GM12878 (cell line): ENCODE measurements around the gene GAGE10. TPM values are rescaled to one million over a fixed set of nuclear protein-coding genes. Genes with fewer than 3 reads are reported as not detected.

Source experiments
- ATF7 ChIP-seq: fragments of 450-650 bp; IDR thresholded peaks from 2 replicates; pipeline ENCODE4 v1.6.1; 2016; ENCODE audit warnings: low read depth, mild to moderate bottlenecking
- CEBPB ChIP-seq, 2 experiments: fragments of 150-350 bp in 1 of 2; IDR thresholded peaks; 2 replicates each; pipeline ENCODE4 v1.6.1; 2012 to 2014; ENCODE audit warnings: low read depth in 2 of 2, low read length in 2 of 2, borderline replicate concordance in 1 of 2, inconsistent platforms in 1 of 2
- EGR1 ChIP-seq, 2 experiments: IDR thresholded peaks; 1 replicate in 1 of 2; 2 replicates in 1 of 2; pipeline ENCODE4 v1.6.1; 2011 to 2012; ENCODE audit warnings: low read depth in 2 of 2, low read length in 2 of 2, borderline replicate concordance in 1 of 2, mild to moderate bottlenecking in 1 of 2, moderate library complexity in 1 of 2
- FOS ChIP-seq: IDR thresholded peaks from 3 replicates; pipeline ENCODE4 v1.6.1; 2011; ENCODE audit warnings: borderline replicate concordance; ENCODE audit not compliant: insufficient read length; ENCODE audit errors: extremely low read depth
- FOXM1 ChIP-seq: IDR thresholded peaks from 2 replicates; pipeline ENCODE4 v1.6.1; 2012; ENCODE audit warnings: low read depth, mild to moderate bottlenecking, inconsistent platforms, low read length, moderate library complexity
- JUND ChIP-seq: IDR thresholded peaks from 2 replicates; pipeline ENCODE4 v1.6.1; 2012; ENCODE audit warnings: low read depth, mild to moderate bottlenecking, low read length, improper control_type of control experiment, moderate library complexity
- PML ChIP-seq: IDR thresholded peaks from 2 replicates; pipeline ENCODE4 v1.6.1; 2012; ENCODE audit warnings: low read length, inconsistent platforms
- POLR2A ChIP-seq: IDR thresholded peaks from 2 replicates; pipeline ENCODE4 v1.6.1; 2011; ENCODE audit warnings: low read depth, mild to moderate bottlenecking, low read length
- POLR2AphosphoS2 ChIP-seq: IDR thresholded peaks from 2 replicates; pipeline ENCODE4 v1.6.1; 2011; ENCODE audit warnings: low read depth, mild to moderate bottlenecking, low read length, improper control_type of control experiment, moderate library complexity
- RBBP5 ChIP-seq: fragments of 200-600 bp; sonication (generic); conservative IDR thresholded peaks from 2 replicates; pipeline ENCODE4 v1.6.1; 2016
- SP1 ChIP-seq: IDR thresholded peaks from one replicate; pipeline ENCODE4 v1.6.1; 2011; ENCODE audit warnings: low read depth, low read length
- SREBF2 ChIP-seq: IDR thresholded peaks from 2 replicates; pipeline ENCODE4 v1.6.1; 2012; ENCODE audit warnings: mild to moderate bottlenecking, low read length
- polyA plus RNA-seq, 11 experiments: library from polyadenylated mRNA; depleted of rRNA in 4 of 11; unstranded in 6 of 11; stranded (reverse) in 5 of 11; fragments of >200 nt; fragmentation: Nextera tagmentation in 4 of 11; fragmentation: Illumina TruSeq in 1 of 11; extraction: Ambion mirVana in 4 of 11; extraction: Trizol in 1 of 11; gene quantifications; 1 replicate in 1 of 11; 2 replicates in 10 of 11; pipeline versions ENCODE4 v1.2.1 to v1.2.3, GENCODE V29; 2011 to 2016; ENCODE audit warnings: inconsistent platforms in 2 of 11, missing spikeins in 2 of 11, low read depth in 1 of 11
- total RNA-seq, 4 experiments: library from RNA; depleted of rRNA in 3 of 4; stranded (reverse); fragments of >200 nt in 3 of 4; fragmentation: Illumina TruSeq in 1 of 4; extraction: Trizol in 1 of 4; gene quantifications; 2 replicates each; pipeline versions ENCODE4 v1.2.1 to v1.2.3, GENCODE V29; 2013 to 2021
- TF ChIP-seq, protein P1 (sequence below): fragments of 450-650 bp; IDR thresholded peaks from 2 replicates; pipeline ENCODE4 v1.6.1; 2017; ENCODE audit warnings: low read depth, mild to moderate bottlenecking, moderate library complexity
- TF ChIP-seq, protein P2 (sequence below): fragments of 450-650 bp; IDR thresholded peaks from 2 replicates; pipeline ENCODE4 v1.6.1; 2017; ENCODE audit warnings: mild to moderate bottlenecking, low read depth, inconsistent platforms; ENCODE audit not compliant: poor library complexity, severe bottlenecking
- TF ChIP-seq, protein P3 (sequence below): IDR thresholded peaks from 2 replicates; pipeline ENCODE4 v1.6.1; 2011; ENCODE audit warnings: low read depth, low read length, improper control_type of control experiment, borderline replicate concordance
- TF ChIP-seq, protein P4 (sequence below): fragments of 450-650 bp; formaldehyde crosslinking; IDR thresholded peaks from 2 replicates; pipeline ENCODE4 v1.4.0; 2020; ENCODE audit warnings: mild to moderate bottlenecking, moderate library complexity
- TF ChIP-seq, protein P5 (sequence below): fragments of 150-350 bp; IDR thresholded peaks from 2 replicates; pipeline ENCODE4 v1.6.1; 2016; ENCODE audit warnings: low read depth, low read length

Gene GAGE10
- total and polyA plus RNA-seq, 10 of the 15 experiments (the other 5 are each of a cell fraction or from before 2014, with no cell fraction given), result not detected

DNA sequence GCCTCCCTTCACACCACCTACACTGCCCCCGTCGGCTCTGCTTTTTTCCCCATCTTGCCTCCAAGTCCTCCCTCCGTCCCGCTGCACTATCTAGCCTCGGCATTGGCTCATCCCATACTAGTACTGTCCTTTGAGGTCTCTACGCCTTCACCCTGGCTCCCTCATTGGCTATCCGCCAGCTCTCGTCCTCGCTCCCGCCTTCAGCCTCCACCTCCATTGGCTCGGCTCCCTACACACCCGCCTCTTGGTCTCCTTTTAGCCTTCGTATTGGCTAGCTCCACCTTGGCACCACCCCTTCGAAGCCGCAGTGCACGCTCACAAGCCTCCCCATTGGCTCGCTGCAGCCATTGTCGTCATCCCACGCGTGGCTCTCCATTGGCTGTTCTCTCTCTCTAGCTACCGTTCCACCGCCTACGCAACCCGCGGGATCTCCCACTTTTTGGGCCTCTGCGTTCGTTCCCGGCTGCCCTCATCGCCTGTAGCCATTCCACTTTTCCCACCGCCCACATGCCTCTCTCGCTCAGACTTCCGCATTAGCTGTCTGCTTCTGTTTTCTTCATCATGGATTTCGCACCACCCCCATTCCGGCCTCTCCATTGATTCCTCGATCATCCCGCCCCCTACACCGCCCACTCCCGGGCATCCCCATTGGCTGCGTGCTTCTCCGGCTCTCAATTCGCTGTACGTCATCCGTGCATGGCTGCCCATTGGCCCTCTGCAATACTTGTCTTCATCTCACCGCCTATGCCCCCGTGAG is 34.3 kb upstream of the GAGE10 start (continued):
- TF ChIP-seq, protein P1, sequence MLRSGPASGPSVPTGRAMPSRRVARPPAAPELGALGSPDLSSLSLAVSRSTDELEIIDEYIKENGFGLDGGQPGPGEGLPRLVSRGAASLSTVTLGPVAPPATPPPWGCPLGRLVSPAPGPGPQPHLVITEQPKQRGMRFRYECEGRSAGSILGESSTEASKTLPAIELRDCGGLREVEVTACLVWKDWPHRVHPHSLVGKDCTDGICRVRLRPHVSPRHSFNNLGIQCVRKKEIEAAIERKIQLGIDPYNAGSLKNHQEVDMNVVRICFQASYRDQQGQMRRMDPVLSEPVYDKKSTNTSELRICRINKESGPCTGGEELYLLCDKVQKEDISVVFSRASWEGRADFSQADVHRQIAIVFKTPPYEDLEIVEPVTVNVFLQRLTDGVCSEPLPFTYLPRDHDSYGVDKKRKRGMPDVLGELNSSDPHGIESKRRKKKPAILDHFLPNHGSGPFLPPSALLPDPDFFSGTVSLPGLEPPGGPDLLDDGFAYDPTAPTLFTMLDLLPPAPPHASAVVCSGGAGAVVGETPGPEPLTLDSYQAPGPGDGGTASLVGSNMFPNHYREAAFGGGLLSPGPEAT, result peak; percentile 59; the same call in 1 of the 2 replicates
- 0 out of 2 replicates have a peak, but pooled peaks have one; percentile 36 for TF ChIP-seq JUND
- peak; percentile 87 for TF ChIP-seq POLR2A
- peak in 1 of 2 experiments; percentile 85; a peak in 2 of 3 replicates for TF ChIP-seq EGR1 (IDR thresholded peaks at IDR 0.05; ENCODE audit: borderline replicate concordance in 1 of 2, low read depth in 2 of 2, low read length in 2 of 2)
- TF ChIP-seq, protein P2, sequence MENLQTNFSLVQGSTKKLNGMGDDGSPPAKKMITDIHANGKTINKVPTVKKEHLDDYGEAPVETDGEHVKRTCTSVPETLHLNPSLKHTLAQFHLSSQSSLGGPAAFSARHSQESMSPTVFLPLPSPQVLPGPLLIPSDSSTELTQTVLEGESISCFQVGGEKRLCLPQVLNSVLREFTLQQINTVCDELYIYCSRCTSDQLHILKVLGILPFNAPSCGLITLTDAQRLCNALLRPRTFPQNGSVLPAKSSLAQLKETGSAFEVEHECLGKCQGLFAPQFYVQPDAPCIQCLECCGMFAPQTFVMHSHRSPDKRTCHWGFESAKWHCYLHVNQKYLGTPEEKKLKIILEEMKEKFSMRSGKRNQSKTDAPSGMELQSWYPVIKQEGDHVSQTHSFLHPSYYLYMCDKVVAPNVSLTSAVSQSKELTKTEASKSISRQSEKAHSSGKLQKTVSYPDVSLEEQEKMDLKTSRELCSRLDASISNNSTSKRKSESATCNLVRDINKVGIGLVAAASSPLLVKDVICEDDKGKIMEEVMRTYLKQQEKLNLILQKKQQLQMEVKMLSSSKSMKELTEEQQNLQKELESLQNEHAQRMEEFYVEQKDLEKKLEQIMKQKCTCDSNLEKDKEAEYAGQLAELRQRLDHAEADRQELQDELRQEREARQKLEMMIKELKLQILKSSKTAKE, result peak; percentile 34
- no peak for TF ChIP-seq SREBF2
- TF ChIP-seq RBBP5, result no peak
- TF ChIP-seq POLR2AphosphoS2, result peak; percentile 58; the same call in 1 of the 2 replicates
- TF ChIP-seq PML, result no peak
- peak; percentile 96 for TF ChIP-seq SP1
- peak; percentile 92 for TF ChIP-seq ATF7
- TF ChIP-seq, protein P3, sequence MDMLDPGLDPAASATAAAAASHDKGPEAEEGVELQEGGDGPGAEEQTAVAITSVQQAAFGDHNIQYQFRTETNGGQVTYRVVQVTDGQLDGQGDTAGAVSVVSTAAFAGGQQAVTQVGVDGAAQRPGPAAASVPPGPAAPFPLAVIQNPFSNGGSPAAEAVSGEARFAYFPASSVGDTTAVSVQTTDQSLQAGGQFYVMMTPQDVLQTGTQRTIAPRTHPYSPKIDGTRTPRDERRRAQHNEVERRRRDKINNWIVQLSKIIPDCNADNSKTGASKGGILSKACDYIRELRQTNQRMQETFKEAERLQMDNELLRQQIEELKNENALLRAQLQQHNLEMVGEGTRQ, result no peak
- TF ChIP-seq FOS, result peak; percentile 76
- TF ChIP-seq FOXM1, result no peak
- no peak for TF ChIP-seq CEBPB (IDR thresholded peaks at IDR 0.05; ENCODE audit: borderline replicate concordance in 1 of 2, low read depth in 2 of 2, low read length in 2 of 2)
- TF ChIP-seq, protein P4, sequence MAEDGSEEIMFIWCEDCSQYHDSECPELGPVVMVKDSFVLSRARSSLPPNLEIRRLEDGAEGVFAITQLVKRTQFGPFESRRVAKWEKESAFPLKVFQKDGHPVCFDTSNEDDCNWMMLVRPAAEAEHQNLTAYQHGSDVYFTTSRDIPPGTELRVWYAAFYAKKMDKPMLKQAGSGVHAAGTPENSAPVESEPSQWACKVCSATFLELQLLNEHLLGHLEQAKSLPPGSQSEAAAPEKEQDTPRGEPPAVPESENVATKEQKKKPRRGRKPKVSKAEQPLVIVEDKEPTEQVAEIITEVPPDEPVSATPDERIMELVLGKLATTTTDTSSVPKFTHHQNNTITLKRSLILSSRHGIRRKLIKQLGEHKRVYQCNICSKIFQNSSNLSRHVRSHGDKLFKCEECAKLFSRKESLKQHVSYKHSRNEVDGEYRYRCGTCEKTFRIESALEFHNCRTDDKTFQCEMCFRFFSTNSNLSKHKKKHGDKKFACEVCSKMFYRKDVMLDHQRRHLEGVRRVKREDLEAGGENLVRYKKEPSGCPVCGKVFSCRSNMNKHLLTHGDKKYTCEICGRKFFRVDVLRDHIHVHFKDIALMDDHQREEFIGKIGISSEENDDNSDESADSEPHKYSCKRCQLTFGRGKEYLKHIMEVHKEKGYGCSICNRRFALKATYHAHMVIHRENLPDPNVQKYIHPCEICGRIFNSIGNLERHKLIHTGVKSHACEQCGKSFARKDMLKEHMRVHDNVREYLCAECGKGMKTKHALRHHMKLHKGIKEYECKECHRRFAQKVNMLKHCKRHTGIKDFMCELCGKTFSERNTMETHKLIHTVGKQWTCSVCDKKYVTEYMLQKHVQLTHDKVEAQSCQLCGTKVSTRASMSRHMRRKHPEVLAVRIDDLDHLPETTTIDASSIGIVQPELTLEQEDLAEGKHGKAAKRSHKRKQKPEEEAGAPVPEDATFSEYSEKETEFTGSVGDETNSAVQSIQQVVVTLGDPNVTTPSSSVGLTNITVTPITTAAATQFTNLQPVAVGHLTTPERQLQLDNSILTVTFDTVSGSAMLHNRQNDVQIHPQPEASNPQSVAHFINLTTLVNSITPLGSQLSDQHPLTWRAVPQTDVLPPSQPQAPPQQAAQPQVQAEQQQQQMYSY (CRISPR knock-in tag), result no peak
- TF ChIP-seq, protein P5, sequence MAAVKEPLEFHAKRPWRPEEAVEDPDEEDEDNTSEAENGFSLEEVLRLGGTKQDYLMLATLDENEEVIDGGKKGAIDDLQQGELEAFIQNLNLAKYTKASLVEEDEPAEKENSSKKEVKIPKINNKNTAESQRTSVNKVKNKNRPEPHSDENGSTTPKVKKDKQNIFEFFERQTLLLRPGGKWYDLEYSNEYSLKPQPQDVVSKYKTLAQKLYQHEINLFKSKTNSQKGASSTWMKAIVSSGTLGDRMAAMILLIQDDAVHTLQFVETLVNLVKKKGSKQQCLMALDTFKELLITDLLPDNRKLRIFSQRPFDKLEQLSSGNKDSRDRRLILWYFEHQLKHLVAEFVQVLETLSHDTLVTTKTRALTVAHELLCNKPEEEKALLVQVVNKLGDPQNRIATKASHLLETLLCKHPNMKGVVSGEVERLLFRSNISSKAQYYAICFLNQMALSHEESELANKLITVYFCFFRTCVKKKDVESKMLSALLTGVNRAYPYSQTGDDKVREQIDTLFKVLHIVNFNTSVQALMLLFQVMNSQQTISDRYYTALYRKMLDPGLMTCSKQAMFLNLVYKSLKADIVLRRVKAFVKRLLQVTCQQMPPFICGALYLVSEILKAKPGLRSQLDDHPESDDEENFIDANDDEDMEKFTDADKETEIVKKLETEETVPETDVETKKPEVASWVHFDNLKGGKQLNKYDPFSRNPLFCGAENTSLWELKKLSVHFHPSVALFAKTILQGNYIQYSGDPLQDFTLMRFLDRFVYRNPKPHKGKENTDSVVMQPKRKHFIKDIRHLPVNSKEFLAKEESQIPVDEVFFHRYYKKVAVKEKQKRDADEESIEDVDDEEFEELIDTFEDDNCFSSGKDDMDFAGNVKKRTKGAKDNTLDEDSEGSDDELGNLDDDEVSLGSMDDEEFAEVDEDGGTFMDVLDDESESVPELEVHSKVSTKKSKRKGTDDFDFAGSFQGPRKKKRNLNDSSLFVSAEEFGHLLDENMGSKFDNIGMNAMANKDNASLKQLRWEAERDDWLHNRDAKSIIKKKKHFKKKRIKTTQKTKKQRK, result peak; percentile 90
